Spleen (tissue), 11 donors: ENCODE results near the gene KTN1. TPM values are rescaled to one million over a fixed set of nuclear protein-coding genes. Genes with fewer than 3 reads are reported as not detected.

Experiments used
- DNase-seq: peaks from one replicate; pipeline ENCODE4 v3.0.0-alpha.2; 2020
- H3K27ac ChIP-seq, 8 donors: fragments of 200-600 bp; sonication (generic) in 7 of 8; 1 replicate in 4 of 8; 2 replicates in 4 of 8; pipeline versions ENCODE4 v1.5.0 to v1.8.0; 2016 to 2021; ENCODE audit warnings: inconsistent platforms in 4 of 8, mild to moderate bottlenecking in 4 of 8, moderate library complexity in 1 of 8
- H3K27me3 ChIP-seq, 7 donors: fragments of 200-600 bp; sonication (generic) in 6 of 7; replicated peaks in 1 of 7; 1 replicate in 4 of 7; 2 replicates in 3 of 7; pipeline versions ENCODE4 v1.5.0 to v1.8.0; 2016 to 2021; ENCODE audit warnings: inconsistent platforms in 3 of 7, mild to moderate bottlenecking in 1 of 7
- H3K36me3 ChIP-seq, 6 donors: fragments of 200-600 bp; sonication (generic) in 5 of 6; 1 replicate in 4 of 6; 2 replicates in 2 of 6; pipeline versions ENCODE4 v1.5.0 to v1.8.0; 2016 to 2021; ENCODE audit warnings: inconsistent platforms in 2 of 6
- H3K4me1 ChIP-seq, 6 donors: fragments of 200-600 bp; sonication (generic) in 5 of 6; 1 replicate in 3 of 6; 2 replicates in 3 of 6; pipeline versions ENCODE4 v1.5.0 to v1.8.0; 2016 to 2021; ENCODE audit warnings: inconsistent platforms in 3 of 6
- H3K4me3 ChIP-seq, 8 donors: fragments of 200-600 bp; sonication (generic) in 7 of 8; 1 replicate in 4 of 8; 2 replicates in 4 of 8; pipeline versions ENCODE4 v1.5.0 to v1.8.0; 2016 to 2021; ENCODE audit warnings: inconsistent platforms in 4 of 8, mild to moderate bottlenecking in 4 of 8, moderate library complexity in 2 of 8
- H3K9me3 ChIP-seq, 8 donors: fragments of 200-600 bp; sonication (generic) in 7 of 8; 1 replicate in 4 of 8; 2 replicates in 4 of 8; pipeline versions ENCODE4 v1.5.0 to v1.8.0; 2016 to 2021; ENCODE audit warnings: inconsistent platforms in 4 of 8
- CTCF ChIP-seq, 11 experiments: fragments of 200-600 bp in 7 of 11; fragments of 450-650 bp in 4 of 11; sonication (generic) in 4 of 11; IDR thresholded peaks in 8 of 11; conservative IDR thresholded peaks in 3 of 11; 1 replicate in 7 of 11; 2 replicates in 4 of 11; pipeline versions ENCODE4 v1.4.0 to v1.8.0; 2016 to 2021; ENCODE audit warnings: antibody characterized with exemption in 11 of 11, inconsistent platforms in 4 of 11, mild to moderate bottlenecking in 1 of 11
- POLR2A ChIP-seq, 3 donors: fragments of 450-650 bp; IDR thresholded peaks; one replicate each; pipeline ENCODE4 v1.5.1; 2017; ENCODE audit warnings: antibody characterized with exemption in 3 of 3, mild to moderate bottlenecking in 1 of 3
- POLR2AphosphoS5 ChIP-seq, 3 donors: sonication (generic); formaldehyde crosslinking; IDR thresholded peaks; one replicate each; pipeline ENCODE4 v1.5.1; 2017; ENCODE audit warnings: antibody characterized with exemption in 3 of 3
- WGBS, 5 donors: extraction: QIAGEN DNeasy Blood & Tissue Kit in 3 of 5; methylation state at CpG; one replicate each; pipeline versions ENCODE4 v1.1.5 to v1.1.7; 2013 to 2018; 5-methylcytosine and 5-hydroxymethylcytosine counted together
- intact Hi-C: fragments of 100-400 bp; cut with DNase I; formaldehyde crosslinking; loops from one replicate; pipeline ENCODE4 v1.15.0; 2023; ENCODE audit warnings: low total_unique reads
- polyA plus RNA-seq, 3 donors: library from polyadenylated mRNA; stranded (reverse); fragments of 200-250 nt; gene quantifications; one replicate each; pipeline ENCODE4 v1.2.1, GENCODE V29; 2013
- total RNA-seq, 7 donors: library from RNA; depleted of rRNA in 3 of 7; stranded (reverse); fragments of >200 nt in 3 of 7; fragmentation: NEBNext Ultra II Directional in 4 of 7; extraction: Animal tissue kit (Norgen Biotek cat#: 25700) in 4 of 7; gene quantifications; one replicate each; pipeline versions ENCODE4 v1.1.0 to v1.2.1, GENCODE V29; 2016 to 2021
- donor health status: healthy with polysubstance abuse.
- donor health status: DM: no; HTN: no; CAD: no; lungs with moderate emphysema.
- donor health status: DM: no; HTN: no; CAD: no.
- donor health status: Bipolar disorder and iron deficiency.
- donor health status: healthy.
- donor health status: DM: no; HTN: no; CAD: no.
- donor health status: DM: yes; HTN: yes; CAD: no.

The KTN1 gene
- total and polyA plus RNA-seq, 10 donors = 53.1 to 139 (median 114) TPM

DNA sequence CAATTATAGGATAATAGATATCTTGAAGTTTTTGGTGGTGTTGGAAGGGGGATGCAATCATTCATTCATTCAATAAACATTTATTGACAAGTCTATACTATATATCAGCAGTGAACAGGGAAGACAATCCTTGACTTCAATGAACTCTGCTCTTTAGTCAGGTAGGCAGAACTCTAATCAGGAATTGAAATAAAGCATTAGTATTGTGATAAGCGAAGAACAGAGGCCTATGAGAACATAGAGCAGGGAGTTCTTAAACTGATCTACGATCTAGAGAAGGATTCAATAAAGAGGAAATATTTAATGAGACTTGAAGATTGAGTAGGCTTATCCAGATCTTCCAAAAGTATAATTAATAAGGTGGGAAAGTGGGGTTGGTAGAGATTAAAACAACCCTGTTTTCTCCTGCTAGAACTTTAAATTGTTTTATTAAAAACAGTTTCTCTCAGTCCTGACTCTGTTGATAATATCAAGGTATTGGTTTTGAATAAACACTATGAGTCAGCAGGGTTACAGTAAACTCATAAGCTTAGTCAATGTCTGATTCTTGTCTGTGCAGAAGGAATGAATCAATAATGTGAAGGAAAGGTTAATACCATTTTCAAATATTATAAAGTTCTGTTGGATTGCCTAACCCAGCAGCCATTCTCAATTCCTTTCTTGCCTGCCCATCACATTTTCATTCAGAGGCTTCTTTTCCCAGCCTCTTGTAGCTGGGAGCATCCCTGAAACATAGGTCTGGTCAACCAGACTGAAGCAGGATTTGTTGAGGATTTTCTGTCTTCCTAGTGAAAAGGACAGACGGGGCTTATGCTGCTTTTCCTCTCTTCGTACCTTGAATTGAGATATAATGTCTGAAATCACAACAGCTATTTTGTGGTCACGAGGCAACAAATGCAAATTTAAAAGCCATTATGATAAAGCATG lies 38.9 kb upstream of the KTN1 start:
- intact Hi-C loops = no loop called here
- H3K36me3 ChIP-seq = no peaks in the 10 kb centered on the region
- DNase-seq = no peak
- H3K9me3 ChIP-seq = peaks cover 0 to 14% (median 11%) of the 10 kb centered on the region in 8 donors
- 82 to 94% (median 92%) methylated on average over 5 of the region's 5 CpGs for WGBS, 5 donors
- H3K4me3 ChIP-seq = no peak overlapping the region
- no peaks in the 10 kb centered on the region for H3K27me3 ChIP-seq
- H3K27ac ChIP-seq = no peak overlapping the region
- peaks cover 0 to 4% (median 0%) of the 10 kb centered on the region in 6 donors for H3K4me1 ChIP-seq
- TF ChIP-seq CTCF (IDR thresholded peaks at IDR 0.05 in 8 of 11, conservative IDR thresholded peaks at IDR 0.05 in 3 of 11) (no peak), POLR2AphosphoS5 (IDR thresholded peaks at IDR 0.05) (no peak), POLR2A (IDR thresholded peaks at IDR 0.05) (no peak)

GRCh38 chr14:55545779-55546178 lies 34.2 kb upstream of the KTN1 start:
- no peaks in the 10 kb centered on the region for H3K27me3 ChIP-seq
- H3K36me3 ChIP-seq = no peaks in the 10 kb centered on the region
- 56 to 85% (median 67%) methylated on average over 1 of the region's 1 CpG for WGBS, 5 donors
- H3K4me1 ChIP-seq = peaks cover 0 to 5% (median 0%) of the 10 kb centered on the region in 6 donors
- no peak overlapping the region for H3K4me3 ChIP-seq
- no peaks in the 10 kb centered on the region for H3K9me3 ChIP-seq
- no peak for DNase-seq
- intact Hi-C loops = no loop called here
- TF ChIP-seq POLR2AphosphoS5 (IDR thresholded peaks at IDR 0.05) = no peak
- no peak for TF ChIP-seq POLR2A (IDR thresholded peaks at IDR 0.05)
- no peak for TF ChIP-seq CTCF (IDR thresholded peaks at IDR 0.05 in 8 of 11, conservative IDR thresholded peaks at IDR 0.05 in 3 of 11)
- H3K27ac ChIP-seq = no peak overlapping the region

GRCh38 chr14:55546212-55546874 lies 33.7 kb upstream of the KTN1 start:
- WGBS, 5 donors = 81 to 91% (median 89%) methylated on average over 3 of the region's 3 CpGs
- no peak for TF ChIP-seq POLR2AphosphoS5 (IDR thresholded peaks at IDR 0.05)
- TF ChIP-seq POLR2A (IDR thresholded peaks at IDR 0.05) = no peak
- no peak for TF ChIP-seq CTCF (IDR thresholded peaks at IDR 0.05 in 8 of 11, conservative IDR thresholded peaks at IDR 0.05 in 3 of 11)
- intact Hi-C loops = no loop called here

More at GRCh38 chr14:55546212-55546874, 33.7 kb upstream of the KTN1 start:
- Histone ChIP-seq H3K9me3 (no peaks in the 10 kb centered on the region), H3K4me1 (peaks cover 0 to 5% (median 0%) of the 10 kb centered on the region in 6 donors), H3K27ac (no peak overlapping the region), H3K27me3 (no peaks in the 10 kb centered on the region), H3K4me3 (no peak overlapping the region), H3K36me3 (no peaks in the 10 kb centered on the region)
- no peak for DNase-seq
